ENCODE results near the gene DCBLD1. TPM values are rescaled to one million over a fixed set of nuclear protein-coding genes. Genes with fewer than 3 reads are reported as not detected.

Gene DCBLD1
- total and polyA plus RNA-seq, 12 donors, result 2.7 to 7.2 (median 4.2) TPM

DNA sequence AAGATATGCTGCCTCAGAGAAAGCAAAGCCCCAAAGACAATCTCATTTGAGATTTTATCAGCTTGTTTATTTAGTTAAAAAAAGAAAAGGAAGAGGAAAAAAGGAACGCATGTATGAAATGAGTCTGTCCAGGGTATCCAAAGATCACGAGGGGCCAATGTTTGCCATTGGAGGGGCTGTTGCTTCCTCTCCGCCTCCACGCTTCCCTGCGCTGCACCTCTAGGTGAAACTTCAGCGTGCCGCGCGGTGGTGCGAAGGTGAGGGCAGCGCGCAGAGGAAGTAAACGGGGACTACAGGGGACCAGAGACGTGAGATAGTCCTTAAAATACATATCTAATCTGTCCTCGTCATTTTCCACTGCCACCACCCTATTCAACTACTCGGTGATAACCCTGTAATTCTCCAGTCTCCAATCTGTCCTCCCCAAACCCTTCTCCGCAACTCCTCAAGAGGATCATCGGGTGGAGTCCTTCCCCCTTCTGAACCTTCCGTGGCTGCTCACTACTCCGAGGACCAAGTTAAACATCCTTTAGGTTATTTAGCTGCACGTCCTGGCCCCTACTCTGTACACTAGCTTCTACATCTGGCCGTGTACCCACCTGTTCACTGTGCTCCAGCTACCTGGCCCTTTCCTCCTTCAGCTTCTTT lies 1.1 kb upstream of the DCBLD1 start:
- no peaks in the 10 kb centered on the region for H3K36me3 ChIP-seq
- no peaks in the 10 kb centered on the region for H3K9me3 ChIP-seq
- H3K27me3 ChIP-seq, result peaks cover 0 to 24% (median 0%) of the 10 kb centered on the region in 7 donors
- WGBS, 2 donors, result 42 to 44% methylated on average over 22 of the region's 22 CpGs
- peak overlapping the region in 5 of 10 donors; percentile 62 to 92 (median 85) for H3K4me3 ChIP-seq
- intact Hi-C loops (cut with DNase I), result loop anchor here in 5 of 10 donors (5.0 to 10.0 kb wide), 5 partner anchors 51 to 123 kb away; partner anchors contain the start of gene GOPC (in 2 of the 5)
- ATAC-seq (no peak), DNase-seq (no peak)
- TF ChIP-seq, protein P1, sequence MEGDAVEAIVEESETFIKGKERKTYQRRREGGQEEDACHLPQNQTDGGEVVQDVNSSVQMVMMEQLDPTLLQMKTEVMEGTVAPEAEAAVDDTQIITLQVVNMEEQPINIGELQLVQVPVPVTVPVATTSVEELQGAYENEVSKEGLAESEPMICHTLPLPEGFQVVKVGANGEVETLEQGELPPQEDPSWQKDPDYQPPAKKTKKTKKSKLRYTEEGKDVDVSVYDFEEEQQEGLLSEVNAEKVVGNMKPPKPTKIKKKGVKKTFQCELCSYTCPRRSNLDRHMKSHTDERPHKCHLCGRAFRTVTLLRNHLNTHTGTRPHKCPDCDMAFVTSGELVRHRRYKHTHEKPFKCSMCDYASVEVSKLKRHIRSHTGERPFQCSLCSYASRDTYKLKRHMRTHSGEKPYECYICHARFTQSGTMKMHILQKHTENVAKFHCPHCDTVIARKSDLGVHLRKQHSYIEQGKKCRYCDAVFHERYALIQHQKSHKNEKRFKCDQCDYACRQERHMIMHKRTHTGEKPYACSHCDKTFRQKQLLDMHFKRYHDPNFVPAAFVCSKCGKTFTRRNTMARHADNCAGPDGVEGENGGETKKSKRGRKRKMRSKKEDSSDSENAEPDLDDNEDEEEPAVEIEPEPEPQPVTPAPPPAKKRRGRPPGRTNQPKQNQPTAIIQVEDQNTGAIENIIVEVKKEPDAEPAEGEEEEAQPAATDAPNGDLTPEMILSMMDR (IDR thresholded peaks at IDR 0.05), result no peak
- peaks cover 5 to 29% (median 18%) of the 10 kb centered on the region in 9 donors for H3K4me1 ChIP-seq
- H3K27ac ChIP-seq, result peak overlapping the region in 4 of 10 donors; percentile 90 to 94 (median 93)

DNA sequence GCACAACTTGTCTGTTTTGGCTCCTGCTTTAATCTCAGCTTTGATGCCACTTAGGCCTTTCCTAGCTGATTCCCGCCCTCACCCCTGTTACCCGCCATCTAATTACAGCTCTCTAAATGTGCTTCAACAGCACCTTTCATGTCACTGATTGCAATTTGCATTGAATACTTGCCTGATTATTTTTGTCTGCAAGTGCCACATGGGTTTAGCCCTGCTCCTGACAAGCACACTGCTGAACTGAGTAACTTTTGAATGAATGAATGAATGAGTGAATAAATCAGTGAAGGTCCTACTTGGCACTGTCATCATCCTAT lies 591 bp upstream of the DCBLD1 start:
- WGBS, 2 donors, result 36 to 41% methylated on average over 2 of the region's 2 CpGs
- Histone ChIP-seq H3K4me3 (peak overlapping the region in 9 of 10 donors; percentile 62 to 92 (median 85)), H3K4me1 (peaks cover 5 to 29% (median 18%) of the 10 kb centered on the region in 9 donors), H3K27me3 (peaks cover 0 to 24% (median 0%) of the 10 kb centered on the region in 7 donors), H3K9me3 (no peaks in the 10 kb centered on the region), H3K27ac (peak overlapping the region; percentile 70 to 94 (median 89)), H3K36me3 (no peaks in the 10 kb centered on the region)
- TF ChIP-seq, protein P1 (IDR thresholded peaks at IDR 0.05), result no peak
- ATAC-seq (no peak), DNase-seq (no peak)
- intact Hi-C loops (cut with DNase I), result loop anchor here in 6 of 10 donors (2.0 to 10.0 kb wide), 6 partner anchors 50 to 123 kb away; partner anchors contain the start of gene GOPC (in 2 of the 6)

DNA sequence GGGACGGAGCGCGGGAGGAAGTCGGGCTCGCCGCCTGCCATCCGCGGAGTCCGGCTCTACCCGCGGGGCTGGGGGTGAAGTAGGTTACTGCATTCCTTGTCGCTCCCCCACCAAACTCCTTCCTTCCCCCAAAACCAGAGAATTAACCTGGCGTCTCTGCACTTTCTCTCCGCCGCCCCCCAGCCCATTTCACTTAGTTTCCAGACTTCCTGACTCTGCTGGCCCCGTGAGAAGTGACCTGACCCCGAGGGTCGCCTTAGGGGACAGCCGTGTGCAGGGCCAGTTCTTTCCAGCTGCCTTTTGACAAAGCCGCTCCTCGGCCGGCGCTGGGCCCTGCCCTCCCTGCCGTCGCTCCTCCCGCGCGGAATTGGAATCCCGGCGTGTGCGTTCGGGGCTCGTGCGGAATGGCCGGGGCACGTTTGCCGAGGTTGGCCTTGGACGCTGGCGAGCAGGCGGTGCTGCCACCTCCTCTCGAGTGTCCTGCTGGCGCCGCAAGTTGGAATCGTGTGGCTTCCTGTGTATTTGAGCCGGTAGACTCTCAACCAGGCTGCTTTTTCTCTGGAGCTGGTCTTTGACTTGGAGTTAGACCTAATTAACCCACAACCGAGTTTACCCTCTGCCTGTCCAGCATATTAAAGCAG lies 650 bp downstream of the DCBLD1 start:
- H3K4me1 ChIP-seq, result peaks cover 5 to 29% (median 18%) of the 10 kb centered on the region in 9 donors
- H3K27ac ChIP-seq, result peak overlapping the region; percentile 70 to 94 (median 89)
- ATAC-seq, result peak; percentile 56 to 76 (median 70)
- H3K36me3 ChIP-seq, result no peaks in the 10 kb centered on the region
- TF ChIP-seq, protein P1 (IDR thresholded peaks at IDR 0.05), result no peak
- peak overlapping the region; percentile 48 to 92 (median 82) for H3K4me3 ChIP-seq
- H3K9me3 ChIP-seq, result no peaks in the 10 kb centered on the region
- DNase-seq, result peak; percentile 50 to 73
- H3K27me3 ChIP-seq, result peaks cover 0 to 24% (median 0%) of the 10 kb centered on the region in 7 donors
- WGBS, 2 donors, result 0 to 1% methylated on average over 40 to 46 of the region's 46 CpGs
- intact Hi-C loops (cut with DNase I), result loop anchor here in 6 of 10 donors (2.0 to 10.0 kb wide), 6 partner anchors 49 to 122 kb away; partner anchors contain the start of gene GOPC (in 2 of the 6)

DNA sequence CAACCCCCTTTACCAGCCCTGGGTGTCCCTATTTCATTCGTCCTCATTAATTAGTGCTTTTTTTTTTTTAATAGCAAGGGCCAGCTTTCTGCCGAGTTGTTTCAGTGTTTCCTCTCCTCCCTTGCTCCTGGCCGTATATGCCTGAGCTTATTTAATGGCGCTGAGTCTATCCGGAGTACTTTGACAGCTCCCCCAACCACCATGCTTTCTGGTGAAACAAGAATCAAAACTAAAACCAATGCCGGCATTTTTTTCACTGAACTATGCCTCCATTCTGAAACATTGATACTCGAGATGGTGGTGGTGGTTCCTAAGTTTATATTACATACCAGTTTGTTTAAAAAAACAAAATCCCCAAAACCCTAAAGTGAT lies 1.2 kb downstream of the DCBLD1 start:
- ATAC-seq (peak in 5 of 8 donors; percentile 4 to 50 (median 38)), DNase-seq (no peak)
- 1 to 3% methylated on average over 7 of the region's 7 CpGs for WGBS, 2 donors
- H3K9me3 ChIP-seq, result no peaks in the 10 kb centered on the region
- H3K4me3 ChIP-seq, result peak overlapping the region; percentile 48 to 92 (median 82)
- TF ChIP-seq, protein P1 (IDR thresholded peaks at IDR 0.05), result no peak
- intact Hi-C loops (cut with DNase I), result loop anchor here in 7 of 10 donors (1.0 to 10.0 kb wide), 7 partner anchors 49 to 121 kb away; partner anchors contain the start of gene GOPC (in 2 of the 7)
- peak overlapping the region; percentile 70 to 94 (median 89) for H3K27ac ChIP-seq
- peaks cover 0 to 24% (median 0%) of the 10 kb centered on the region in 7 donors for H3K27me3 ChIP-seq
- H3K4me1 ChIP-seq, result peaks cover 5 to 29% (median 18%) of the 10 kb centered on the region in 9 donors
- no peaks in the 10 kb centered on the region for H3K36me3 ChIP-seq

Data from heart right ventricle (tissue), 16 donors.